SK-MEL-5 (cell line): ENCODE results near the gene PTPN21. TPM values are rescaled to one million over a fixed set of nuclear protein-coding genes. Genes with fewer than 3 reads are reported as not detected.

Experiments
- DNase-seq: peaks from one replicate; pipeline ENCODE4 v3.0.0-alpha.2; 2016; ENCODE audit warnings: low read depth, low spot score
- in situ Hi-C: cut with HindIII; loops from 2 replicates; pipeline ENCODE4 v1.10.0; 2016; ENCODE audit warnings: low sequenced_read_pairs, high pct_unique_total_duplicates, low pct_unique_long_range_greater_than_20kb
- total RNA-seq: library from RNA; depleted of rRNA; stranded (reverse); fragments of >200 nt; shearing (Covaris generic); gene quantifications from 2 replicates; pipeline ENCODE4 v1.2.3, GENCODE V29; 2014

The PTPN21 gene
- total RNA-seq, 1 experiment from 2014 or later: 2.4 TPM

DNA sequence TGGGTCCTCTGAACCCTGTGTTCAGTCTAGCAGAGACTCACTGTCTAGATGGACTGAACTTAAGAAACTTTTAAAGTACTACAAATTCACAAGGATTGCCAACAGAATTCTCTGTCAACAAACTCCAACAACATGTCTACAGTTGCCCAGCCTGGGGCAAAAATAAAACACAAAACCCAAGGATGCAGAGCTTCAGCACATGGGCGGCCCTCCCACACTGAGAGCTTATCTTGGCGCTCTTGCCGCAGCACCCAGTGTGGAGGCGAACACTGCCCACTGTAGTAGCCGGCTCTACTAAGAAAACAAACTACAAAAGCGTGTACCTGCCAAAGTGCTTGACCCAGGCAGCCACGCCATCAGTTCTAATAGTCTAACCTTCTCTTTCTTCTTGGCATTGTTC, 66.7 kb downstream of the PTPN21 start:
- DNase-seq: no peak
- in situ Hi-C loops: no loop called here

DNA sequence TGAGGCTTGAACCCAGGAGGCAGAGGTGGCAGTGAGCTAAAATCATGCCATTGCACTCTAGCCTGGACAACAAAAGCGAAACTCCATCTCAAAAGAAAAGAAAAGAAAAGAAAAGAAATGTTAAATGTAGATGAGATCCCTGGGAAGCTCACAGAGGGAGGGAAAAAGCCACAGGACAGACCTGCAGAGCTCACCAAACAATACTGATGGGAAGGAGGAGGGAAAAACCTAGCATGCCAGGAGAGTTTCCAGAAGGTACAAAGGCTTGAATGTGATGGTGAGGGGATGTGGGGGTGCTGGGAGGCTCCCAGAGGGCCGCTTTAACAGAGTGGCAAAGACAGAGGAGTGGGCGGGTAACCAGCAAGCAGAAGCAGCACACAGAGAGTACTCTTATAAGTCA, 72.3 kb downstream of the PTPN21 start:
- in situ Hi-C loops: no loop called here

DNA sequence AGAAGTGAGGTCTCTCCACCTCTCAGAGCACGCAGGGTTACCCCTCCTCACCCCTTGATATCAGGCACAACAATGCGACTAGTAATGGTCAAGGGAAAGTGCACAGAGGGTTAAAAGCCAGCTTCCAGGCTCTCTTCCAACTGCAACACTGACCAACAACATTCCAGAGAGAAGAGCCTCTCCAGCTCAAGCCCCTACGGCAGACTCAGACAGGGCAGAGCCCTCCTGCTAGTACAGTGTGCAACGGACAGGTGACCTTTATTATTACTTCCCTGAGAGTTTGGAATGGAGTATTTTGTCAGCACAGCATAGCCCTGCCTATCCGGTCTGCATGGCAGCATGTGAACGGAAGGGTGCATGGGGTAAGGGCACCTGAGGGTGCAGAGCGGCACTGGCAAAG, 73.0 kb downstream of the PTPN21 start:
- in situ Hi-C loops: no loop called here
- no peak for DNase-seq

More for the DNA sequence above, 72.3 kb downstream of the PTPN21 start:
- DNase-seq: no peak

GRCh38 chr14:88481059-88481458, 73.7 kb downstream of the PTPN21 start:
- DNase-seq: no peak
- in situ Hi-C loops: no loop called here

- in situ Hi-C loops: no loop called here
- no peak for DNase-seq
Observed at GRCh38 chr14:88479574-88479987, 75.2 kb downstream of the PTPN21 start.

- in situ Hi-C loops: no loop called here
- DNase-seq: no peak
Observed at GRCh38 chr14:88478931-88479330, 75.9 kb downstream of the PTPN21 start.

- DNase-seq: no peak
- in situ Hi-C loops: no loop called here
Observed at GRCh38 chr14:88477513-88478250, 77.1 kb downstream of the PTPN21 start.

DNA sequence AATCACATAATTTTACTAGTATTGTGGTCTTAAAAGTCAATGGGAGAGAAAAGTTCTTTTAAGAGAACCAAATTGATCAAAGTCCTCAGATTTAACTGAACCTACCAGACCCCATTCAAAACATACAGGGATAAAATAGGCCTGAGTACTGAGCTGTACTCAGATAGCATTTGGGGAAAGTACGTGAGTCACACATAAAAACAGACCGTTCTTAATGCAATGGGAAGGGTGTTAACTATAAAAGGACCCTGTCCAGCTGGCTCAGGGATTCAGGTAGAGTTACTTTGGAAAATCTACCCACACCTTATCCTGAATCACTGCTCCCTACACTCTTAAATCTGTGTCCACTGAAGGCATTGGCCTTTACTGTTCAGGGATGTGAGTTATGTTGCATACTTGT, 78.0 kb downstream of the PTPN21 start:
- no peak for DNase-seq
- in situ Hi-C loops: no loop called here

GRCh38 chr14:88476214-88476774, 78.5 kb downstream of the PTPN21 start:
- no peak for DNase-seq
- in situ Hi-C loops: no loop called here

GRCh38 chr14:88473791-88474190, 81.0 kb downstream of the PTPN21 start:
- in situ Hi-C loops: no loop called here
- no peak for DNase-seq

DNA sequence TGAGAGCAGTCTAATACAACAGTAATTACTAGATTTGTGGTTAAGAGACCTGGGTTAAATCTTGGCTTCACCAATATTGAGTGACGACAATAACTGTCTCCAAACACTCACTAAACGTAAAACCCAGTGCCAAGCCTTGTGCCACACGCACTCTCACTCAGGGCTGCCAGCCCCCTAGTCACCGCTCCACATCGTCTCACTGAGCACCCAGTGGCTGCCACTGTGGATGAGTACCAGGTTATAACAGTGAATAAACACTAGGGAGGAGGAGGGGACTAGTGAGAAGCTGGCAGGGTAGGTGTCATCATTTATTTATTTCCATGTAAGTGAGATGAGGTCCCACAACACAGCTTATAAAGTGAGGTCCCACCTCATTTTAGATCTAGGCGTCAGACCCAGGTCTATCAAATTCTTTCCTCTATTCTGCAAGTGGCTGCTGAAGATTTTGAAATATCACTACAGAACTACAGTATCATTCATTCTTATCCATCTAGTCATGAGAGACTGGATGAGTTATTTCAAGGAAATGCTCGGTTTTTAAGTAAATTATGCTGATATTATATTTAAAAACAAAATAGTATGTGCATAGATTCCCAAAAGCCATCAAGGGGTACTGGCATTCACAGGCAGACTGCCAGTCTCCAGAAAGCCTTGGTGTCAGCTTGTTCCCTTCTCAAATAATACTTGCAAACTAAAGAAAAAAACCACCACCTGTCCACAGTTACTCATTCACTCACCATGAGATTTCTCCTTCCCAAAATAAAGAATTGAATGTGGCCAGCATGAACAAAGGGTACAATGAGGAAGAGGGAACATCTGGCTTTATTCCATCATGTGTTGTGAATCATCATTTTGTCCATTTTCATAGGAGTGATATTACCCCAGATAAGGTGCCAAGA, 84.0 kb downstream of the PTPN21 start:
- no peak for DNase-seq
- in situ Hi-C loops: no loop called here

GRCh38 chr14:88468406-88468805, 86.4 kb downstream of the PTPN21 start:
- no peak for DNase-seq
- in situ Hi-C loops: no loop called here

- in situ Hi-C loops: no loop called here
- DNase-seq: peak; percentile 68
Observed at GRCh38 chr14:88463318-88463717, 91.5 kb downstream of the PTPN21 start.

DNA sequence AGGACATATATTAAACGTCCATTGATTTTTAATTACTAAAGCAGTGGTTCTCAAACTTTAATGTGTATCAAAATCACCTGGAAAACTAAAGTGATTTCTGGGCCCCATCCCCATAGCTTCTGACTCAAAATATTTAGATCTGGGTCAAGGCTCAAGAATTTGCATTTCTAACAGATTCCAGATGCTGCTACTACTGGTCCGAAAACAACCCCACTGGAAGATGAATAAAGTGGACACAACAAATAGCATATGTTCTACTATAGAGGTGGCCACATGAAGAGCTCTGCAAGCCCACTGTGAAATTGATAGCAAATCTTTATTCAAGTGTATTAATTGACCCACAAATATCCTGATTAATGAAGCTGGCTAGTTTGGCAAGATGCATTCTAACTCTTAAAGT, 99.9 kb downstream of the PTPN21 start:
- in situ Hi-C loops: no loop called here
- DNase-seq: no peak

DNA sequence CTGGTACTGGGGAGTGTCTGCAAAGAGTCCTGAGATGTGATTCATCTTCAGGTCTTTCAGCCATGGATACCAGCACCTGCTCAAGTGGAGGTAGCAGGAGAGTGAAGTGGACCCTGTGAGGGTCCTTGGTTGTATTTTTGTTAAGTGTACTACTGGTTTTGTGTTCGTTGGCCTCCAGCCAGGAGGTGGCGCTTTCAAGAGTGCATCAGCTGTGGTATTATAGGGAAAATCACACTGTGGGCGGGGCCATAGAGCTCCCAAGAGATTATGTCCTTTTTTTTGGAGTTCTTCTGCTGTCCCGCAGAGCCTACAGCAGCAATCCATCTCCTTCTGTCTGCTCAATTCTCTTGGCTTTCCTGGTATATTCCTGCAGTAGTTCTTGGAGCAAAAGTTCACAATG, 102.6 kb downstream of the PTPN21 start:
- peak; percentile 7 for DNase-seq
- in situ Hi-C loops: no loop called here

GRCh38 chr14:88439088-88439487, 115.7 kb downstream of the PTPN21 start:
- in situ Hi-C loops: no loop called here
- DNase-seq: no peak

DNA sequence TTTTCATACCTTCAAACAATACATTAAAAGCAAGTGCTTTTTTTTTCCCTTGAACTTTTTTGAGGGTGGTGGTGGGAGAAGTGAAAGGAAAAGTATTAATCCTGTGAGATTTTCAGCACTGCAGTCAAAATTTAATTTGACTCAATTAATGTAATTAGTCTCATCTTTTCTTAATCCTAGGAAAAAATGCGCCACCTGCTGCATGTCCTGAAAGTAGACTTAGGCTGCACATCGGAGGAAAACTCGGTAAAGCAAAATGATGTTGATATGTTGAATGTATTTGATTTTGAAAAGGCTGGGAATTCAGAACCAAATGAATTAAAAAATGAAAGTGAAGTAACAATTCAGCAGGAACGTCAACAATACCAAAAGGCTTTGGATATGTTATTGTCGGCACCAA, 117.1 kb downstream of the PTPN21 start:
- in situ Hi-C loops: no loop called here
- DNase-seq: peak; percentile 20

DNA sequence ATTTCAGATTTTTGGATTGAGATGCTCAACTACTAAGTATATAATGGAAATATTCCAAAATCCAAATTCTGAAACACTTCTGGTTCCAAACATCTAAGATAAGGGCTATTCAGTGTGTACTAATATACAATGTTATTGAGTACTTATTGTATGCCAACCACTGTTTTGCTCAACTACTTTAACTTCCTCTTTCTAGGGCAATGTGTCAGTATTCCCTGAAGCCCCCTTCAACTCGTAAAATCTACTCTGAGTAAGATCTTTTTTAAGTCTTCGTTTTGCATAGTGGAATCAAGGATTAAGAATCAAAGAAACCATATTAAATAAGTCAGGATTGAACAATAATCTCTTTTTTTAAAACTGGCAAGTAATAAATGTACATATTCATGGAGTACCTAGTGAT, 123.8 kb downstream of the PTPN21 start:
- in situ Hi-C loops: no loop called here
- no peak for DNase-seq

GRCh38 chr14:88426271-88426670, 128.5 kb downstream of the PTPN21 start:
- in situ Hi-C loops: no loop called here
- DNase-seq: peak; percentile 42
